HCT116 (cell line): ENCODE data around the gene AEBP1. TPM values are rescaled to one million over a fixed set of nuclear protein-coding genes. Genes with fewer than 3 reads are reported as not detected.

Experiments
- ATAC-seq: fragments of 200-7000 bp; cut with Tn5 transposase; 2 replicates; pipeline ENCODE4 v1.9.1; 2020; ENCODE audit warnings: mild to moderate bottlenecking, moderate library complexity
- BruUV-seq: library from RNA; stranded (reverse); fragments of 400-500 nt; replicated peaks from 2 replicates; lab custom pipeline; 2021; lab: Mats Ljungman, UMichigan
- CTCF ChIA-PET: fragments of 300-600 bp; sonication (Branson Sonifier 250); formaldehyde crosslinking; loops from one replicate; lab custom pipeline; 2021; ENCODE audit warnings: antibody characterized with exemption; lab: Charles Lee
- POLR2A ChIA-PET: fragments of 300-600, 350-600 bp; sonication (Branson Sonifier 250); formaldehyde crosslinking; loops from one replicate; lab custom pipeline; 2021; ENCODE audit warnings: antibody characterized with exemption; lab: Charles Lee
- RAD21 ChIA-PET, 2 experiments: fragments of 300-600 bp; sonication (Branson Sonifier 250); formaldehyde crosslinking; loops; one replicate each; lab custom pipeline; 2023; ENCODE audit warnings: low total read pairs in 2 of 2; ENCODE audit not compliant: uncharacterized antibody in 2 of 2, unreplicated experiment in 2 of 2, low non-redundant PET in 1 of 2; lab: Charles Lee
- DNase-seq: peaks from one replicate; pipeline ENCODE4 v3.0.0-alpha.2; 2010; ENCODE audit warnings: low read depth, low spot score
- H2AFZ ChIP-seq: fragments of 200-600 bp; shearing (Covaris generic), sonication (generic); 2 replicates; pipeline ENCODE4 v1.6.1; 2017; ENCODE audit warnings: low read depth, mixed run types, mixed read lengths, antibody characterized with exemption, low read length; ENCODE audit not compliant: poor library complexity, severe bottlenecking
- H3K27ac ChIP-seq: 2 replicates; pipeline ENCODE4 v1.5.1; 2012; ENCODE audit warnings: low read depth, low read length
- H3K27me3 ChIP-seq: fragments of 200-600 bp; sonication (generic); 2 replicates; pipeline ENCODE4 v1.6.1; 2016; ENCODE audit warnings: mixed run types, low read length, mixed read lengths; ENCODE audit not compliant: insufficient read depth
- H3K36me3 ChIP-seq, 2 experiments: fragments of 200-500 bp in 1 of 2; fragments of 200-600 bp in 1 of 2; sonication (Bioruptor generic) in 1 of 2; sonication (generic) in 1 of 2; 2 replicates each; pipeline versions ENCODE4 v1.5.1 to v1.6.1; 2014 to 2016; ENCODE audit warnings: low read length in 2 of 2, inconsistent platforms in 1 of 2, mixed read lengths in 1 of 2, mixed run types in 1 of 2; ENCODE audit not compliant: insufficient read depth in 2 of 2, control insufficient read depth in 1 of 2
- H3K4me1 ChIP-seq, 2 experiments: fragments of 200-600 bp in 1 of 2; sonication (generic) in 1 of 2; 2 replicates each; pipeline versions ENCODE4 v1.5.1 to v1.6.1; 2012 to 2017; ENCODE audit warnings: low read length in 2 of 2, inconsistent platforms in 1 of 2, mild to moderate bottlenecking in 1 of 2, mixed read lengths in 1 of 2, mixed run types in 1 of 2, moderate library complexity in 1 of 2; ENCODE audit not compliant: insufficient read depth in 2 of 2, control insufficient read depth in 1 of 2
- H3K4me2 ChIP-seq: fragments of 200-600 bp; sonication (generic); 2 replicates; pipeline ENCODE4 v1.6.1; 2017; ENCODE audit warnings: mixed run types, low read length, mixed read lengths
- H3K4me3 ChIP-seq, 2 experiments: fragments of 200-600 bp in 1 of 2; sonication (generic) in 1 of 2; replicated peaks in 1 of 2; 2 replicates each; pipeline ENCODE4 v1.5.1; 2011 to 2016; ENCODE audit warnings: low read length in 2 of 2, control low read depth in 1 of 2, low read depth in 1 of 2, mild to moderate bottlenecking in 1 of 2, mixed read lengths in 1 of 2, mixed run types in 1 of 2
- H3K79me2 ChIP-seq: fragments of 200-600 bp; sonication (generic); 2 replicates; pipeline ENCODE4 v1.6.1; 2017; ENCODE audit warnings: mild to moderate bottlenecking, mixed run types, low read length, moderate library complexity, mixed read lengths; ENCODE audit not compliant: insufficient read depth
- H3K9ac ChIP-seq: fragments of 200-600 bp; sonication (generic); 2 replicates; pipeline ENCODE4 v1.6.1; 2016; ENCODE audit warnings: low read length, mixed read lengths
- H3K9me2 ChIP-seq: fragments of 200-600 bp; sonication (generic), shearing (Covaris generic); 2 replicates; pipeline ENCODE4 v1.6.1; 2017; ENCODE audit warnings: mixed run types, mild to moderate bottlenecking, moderate library complexity; ENCODE audit not compliant: insufficient read depth
- H3K9me3 ChIP-seq, 2 experiments: fragments of 200-500 bp in 1 of 2; fragments of 200-600 bp in 1 of 2; sonication (Bioruptor generic) in 1 of 2; sonication (generic) in 1 of 2; 2 replicates each; pipeline ENCODE4 v1.6.1; 2014 to 2017; ENCODE audit warnings: low read length in 2 of 2, mixed read lengths in 2 of 2, inconsistent platforms in 1 of 2, low read depth in 1 of 2, mild to moderate bottlenecking in 1 of 2, mixed run types in 1 of 2, moderate library complexity in 1 of 2; ENCODE audit not compliant: control insufficient read depth in 1 of 2, insufficient read depth in 1 of 2
- H4K20me1 ChIP-seq: fragments of 200-600 bp; sonication (generic), shearing (Covaris generic); 2 replicates; pipeline ENCODE4 v1.6.1; 2017; ENCODE audit warnings: mixed run types, mild to moderate bottlenecking, moderate library complexity; ENCODE audit not compliant: insufficient read depth
- EZH2 ChIP-seq: fragments of 200-600 bp; sonication (generic); IDR thresholded peaks from 2 replicates; pipeline ENCODE4 v1.6.1; 2017; ENCODE audit warnings: antibody characterized with exemption, mixed run types
- POLR2AphosphoS5 ChIP-seq: IDR thresholded peaks from 2 replicates; pipeline ENCODE4 v1.6.1; 2011; ENCODE audit warnings: mild to moderate bottlenecking, low read depth, low read length, moderate library complexity
- SIN3A ChIP-seq: IDR thresholded peaks from 2 replicates; pipeline ENCODE4 v1.6.1; 2012; ENCODE audit warnings: low read depth
- SRF ChIP-seq: IDR thresholded peaks from 2 replicates; pipeline ENCODE4 v1.6.1; 2012; ENCODE audit warnings: low read depth
- ZFX ChIP-seq: fragments of 450-650 bp; IDR thresholded peaks from 2 replicates; pipeline ENCODE4 v1.6.1; 2017
- intact Hi-C: fragments of 100-400 bp; cut with micrococcal nuclease; formaldehyde crosslinking; loops from 2 replicates; pipeline ENCODE4 v1.10.0; 2022
- total RNA-seq: library from RNA; stranded (reverse); gene quantifications from one replicate; pipeline ENCODE4 v1.2.1, GENCODE V29; 2021; ENCODE audit not compliant: unreplicated experiment
- TF ChIP-seq, protein P1 (sequence below): IDR thresholded peaks from 2 replicates; pipeline ENCODE4 v1.6.1; 2011; ENCODE audit warnings: mild to moderate bottlenecking, low read length, moderate library complexity; ENCODE audit not compliant: insufficient replicate concordance; ENCODE audit errors: extremely low read depth

AEBP1 gene
- total RNA-seq, 1 experiment from 2014 or later = 0.49 TPM

- Histone ChIP-seq H3K27ac (no peak overlapping the region), H3K4me3 (no peak overlapping the region), H3K27me3 (no peaks in the 10 kb centered on the region), H3K79me2 (peaks cover under 1% of the 10 kb centered on the region; the same call in 1 of the 2 replicates), H3K9me2 (no peaks in the 10 kb centered on the region), H3K9ac (no peak overlapping the region), H2AFZ (no peak overlapping the region), H3K9me3 (no peaks in the 10 kb centered on the region), H3K4me1 (no peaks in the 10 kb centered on the region), H3K36me3 (peaks cover 11 to 18% of the 10 kb centered on the region in 2 experiments; a peak in 3 of 4 replicates), H4K20me1 (no peaks in the 10 kb centered on the region), H3K4me2 (no peak overlapping the region)
- DNase-seq (no peak), ATAC-seq (peak; percentile 39)
- CTCF ChIA-PET = no interaction called here
- BruUV-seq = no TSS peak
- POLR2A ChIA-PET = no interaction called here
- intact Hi-C loops = no loop called here
- RAD21 ChIA-PET = no interaction called here
- TF ChIP-seq POLR2AphosphoS5 (0 out of 2 replicates have a peak, but pooled peaks have one; percentile 14), EZH2 (no peak), SRF (no peak)
- TF ChIP-seq, all 23 proteins: peak for 1
These were observed 9.0 kb downstream of the AEBP1 start for GRCh38 chr7:44112997-44113763.

DNA sequence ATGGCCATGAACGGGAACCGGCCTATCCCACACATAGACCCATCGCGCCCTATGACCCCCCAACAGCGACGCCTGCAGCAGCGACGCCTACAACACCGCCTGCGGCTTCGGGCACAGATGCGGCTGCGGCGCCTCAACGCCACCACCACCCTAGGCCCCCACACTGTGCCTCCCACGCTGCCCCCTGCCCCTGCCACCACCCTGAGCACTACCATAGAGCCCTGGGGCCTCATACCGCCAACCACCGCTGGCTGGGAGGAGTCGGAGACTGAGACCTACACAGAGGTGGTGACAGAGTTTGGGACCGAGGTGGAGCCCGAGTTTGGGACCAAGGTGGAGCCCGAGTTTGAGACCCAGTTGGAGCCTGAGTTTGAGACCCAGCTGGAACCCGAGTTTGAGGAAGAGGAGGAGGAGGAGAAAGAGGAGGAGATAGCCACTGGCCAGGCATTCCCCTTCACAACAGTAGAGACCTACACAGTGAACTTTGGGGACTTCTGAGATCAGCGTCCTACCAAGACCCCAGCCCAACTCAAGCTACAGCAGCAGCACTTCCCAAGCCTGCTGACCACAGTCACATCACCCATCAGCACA, 9.7 kb downstream of the AEBP1 start:
- TF ChIP-seq, protein P1, sequence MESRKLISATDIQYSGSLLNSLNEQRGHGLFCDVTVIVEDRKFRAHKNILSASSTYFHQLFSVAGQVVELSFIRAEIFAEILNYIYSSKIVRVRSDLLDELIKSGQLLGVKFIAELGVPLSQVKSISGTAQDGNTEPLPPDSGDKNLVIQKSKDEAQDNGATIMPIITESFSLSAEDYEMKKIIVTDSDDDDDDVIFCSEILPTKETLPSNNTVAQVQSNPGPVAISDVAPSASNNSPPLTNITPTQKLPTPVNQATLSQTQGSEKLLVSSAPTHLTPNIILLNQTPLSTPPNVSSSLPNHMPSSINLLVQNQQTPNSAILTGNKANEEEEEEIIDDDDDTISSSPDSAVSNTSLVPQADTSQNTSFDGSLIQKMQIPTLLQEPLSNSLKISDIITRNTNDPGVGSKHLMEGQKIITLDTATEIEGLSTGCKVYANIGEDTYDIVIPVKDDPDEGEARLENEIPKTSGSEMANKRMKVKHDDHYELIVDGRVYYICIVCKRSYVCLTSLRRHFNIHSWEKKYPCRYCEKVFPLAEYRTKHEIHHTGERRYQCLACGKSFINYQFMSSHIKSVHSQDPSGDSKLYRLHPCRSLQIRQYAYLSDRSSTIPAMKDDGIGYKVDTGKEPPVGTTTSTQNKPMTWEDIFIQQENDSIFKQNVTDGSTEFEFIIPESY = no peak
- TF ChIP-seq SIN3A (no peak), ZFX (no peak)
- H3K4me3 ChIP-seq = no peak overlapping the region
- intact Hi-C loops = no loop called here
- no peak overlapping the region for H3K27ac ChIP-seq
- no TSS peak for BruUV-seq
- H4K20me1 ChIP-seq = no peaks in the 10 kb centered on the region
- no peak overlapping the region for H3K4me2 ChIP-seq
- RAD21 ChIA-PET = no interaction called here
- H2AFZ ChIP-seq = no peak overlapping the region
- H3K4me1 ChIP-seq = no peaks in the 10 kb centered on the region
- ATAC-seq (0 out of 2 replicates have a peak, but pooled peaks have one; percentile 9), DNase-seq (no peak)
- CTCF ChIA-PET = no interaction called here
- H3K9me3 ChIP-seq = no peaks in the 10 kb centered on the region
- no peak overlapping the region for H3K9ac ChIP-seq
- H3K79me2 ChIP-seq = peaks cover 4% of the 10 kb centered on the region; the same call in 1 of the 2 replicates
- POLR2A ChIA-PET = no interaction called here
- H3K9me2 ChIP-seq = no peaks in the 10 kb centered on the region
- H3K27me3 ChIP-seq = no peaks in the 10 kb centered on the region
- H3K36me3 ChIP-seq = peaks cover 14 to 22% of the 10 kb centered on the region in 2 experiments; a peak in 3 of 4 replicates
